A549 treated with dexamethasone at 1 μM for 4 hours (cell line): ENCODE results near the gene PQBP1. TPM values are rescaled to one million over a fixed set of nuclear protein-coding genes. Genes with fewer than 3 reads are reported as not detected.

Experiments used
- total RNA-seq: library from RNA; stranded (reverse); fragments of 200-300 nt; extraction: Qiagen RNA extraction; gene quantifications from 5 replicates; pipeline ENCODE4 v1.2.3, GENCODE V29; 2022

Gene PQBP1, protein sequence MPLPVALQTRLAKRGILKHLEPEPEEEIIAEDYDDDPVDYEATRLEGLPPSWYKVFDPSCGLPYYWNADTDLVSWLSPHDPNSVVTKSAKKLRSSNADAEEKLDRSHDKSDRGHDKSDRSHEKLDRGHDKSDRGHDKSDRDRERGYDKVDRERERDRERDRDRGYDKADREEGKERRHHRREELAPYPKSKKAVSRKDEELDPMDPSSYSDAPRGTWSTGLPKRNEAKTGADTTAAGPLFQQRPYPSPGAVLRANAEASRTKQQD
- total RNA-seq = 87.2 to 99.0 TPM (median 91.6 TPM) in 5 replicates

DNA sequence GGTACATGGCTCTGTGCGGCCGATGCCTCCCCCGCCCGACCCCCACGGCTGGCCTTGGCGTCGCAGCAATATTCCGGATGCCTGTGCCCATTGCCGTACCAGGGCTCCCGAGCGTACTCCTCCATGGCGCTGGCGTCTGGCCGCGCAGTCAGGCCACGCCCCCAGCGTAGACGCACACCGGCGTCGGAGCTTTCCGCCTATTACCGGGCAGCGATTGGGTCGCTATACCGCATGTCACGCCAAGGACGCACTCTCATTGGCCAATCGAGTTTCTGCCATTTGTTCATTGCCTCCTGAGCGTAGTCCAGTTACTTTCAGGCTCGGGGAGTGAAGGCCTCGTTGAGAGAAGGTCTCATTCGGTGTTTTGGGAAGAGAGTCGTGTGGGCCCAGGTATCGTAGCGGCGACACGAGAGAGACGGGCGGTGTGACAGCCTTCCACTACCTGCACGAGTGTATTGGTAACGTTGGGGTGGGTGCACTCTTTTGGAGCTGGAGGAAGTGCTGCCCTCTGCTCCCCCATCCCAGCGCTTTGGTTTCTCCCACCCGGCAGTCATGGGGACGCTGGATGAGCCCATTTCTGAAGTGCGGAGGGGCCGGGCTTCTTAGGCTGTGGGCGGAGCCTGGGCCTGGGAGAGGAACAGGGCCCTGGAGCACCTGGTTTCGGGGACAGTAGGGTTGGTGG lies at the start of gene PQBP1, which contains the start of gene TIMM17B:
Gene PQBP1, plus strand, starts transcription at position 306 of the 682 bp plus-strand sequence. CDS start 580 bp downstream, outside the sequence.
Gene TIMM17B, minus strand, starts transcription at position 144 of the 682 bp plus-strand sequence. Its CDS starts 19 bp downstream, at position 125.

GRCh38 chrX:48911412-48912182 lies 13.9 kb downstream of the PQBP1 start, which contains the start of gene SLC35A2:
TSS of gene SLC35A2 (minus strand) at chrX:48911646. CDS start at chrX:48911636, 10 bp downstream.

DNA sequence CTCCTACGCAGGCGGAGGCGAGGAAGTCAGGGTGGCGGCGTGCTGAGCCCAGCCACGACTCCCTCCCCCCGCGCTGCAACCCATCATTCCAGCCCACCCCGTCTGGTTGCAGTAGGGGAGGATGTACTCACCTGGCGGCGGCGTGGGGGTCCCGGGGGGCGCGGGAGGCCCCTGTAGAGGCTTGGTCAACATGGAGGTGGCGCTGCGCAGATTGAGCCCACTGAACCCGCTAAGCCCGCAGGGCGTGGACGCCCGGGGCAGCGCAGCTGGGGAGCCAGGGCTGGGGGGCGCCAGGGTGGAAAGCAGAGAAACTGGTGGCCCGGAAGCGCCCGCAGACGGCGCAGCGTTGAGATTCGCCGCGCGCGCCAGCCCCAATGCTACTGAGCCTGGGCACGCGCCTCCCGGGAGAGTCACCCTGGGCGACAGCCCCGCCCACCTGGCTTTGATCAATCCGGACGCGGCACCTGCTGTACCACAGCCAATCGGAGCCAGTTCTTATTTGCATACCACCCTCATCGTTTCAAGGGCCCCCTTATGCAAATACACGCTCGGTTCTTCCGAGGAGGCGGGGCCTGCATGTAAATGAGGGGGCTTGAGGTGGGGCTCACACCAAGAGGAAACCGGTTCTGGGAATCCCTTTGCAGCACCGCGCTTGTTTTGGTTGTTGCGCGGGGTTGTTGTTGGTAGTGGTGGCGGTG lies 21.1 kb downstream of the PQBP1 start, which contains the start of gene PIM2:
Gene PIM2, minus strand, starts transcription at position 382 of the 698 bp plus-strand sequence. Its CDS starts 190 bp downstream, at position 192.

Other genes with a start within 250 kb of the PQBP1 start
- 0.30 to 0.42 TPM (median 0.36 TPM) in 4 of 5 replicates, not detected in the other for gene WAS, start 214.1 kb upstream of the PQBP1 start, total RNA-seq
- gene SUV39H1, start 201.2 kb upstream of the PQBP1 start, total RNA-seq = 20.5 to 25.3 TPM (median 24.6 TPM) in 5 replicates
- gene GLOD5, start 136.2 kb upstream of the PQBP1 start, total RNA-seq = not detected in 5 replicates
- not detected in 5 replicates for gene GATA1, start 111.3 kb upstream of the PQBP1 start, total RNA-seq
- 22.4 to 35.6 TPM (median 31.8 TPM) in 5 replicates for gene HDAC6, start 95.9 kb upstream of the PQBP1 start, total RNA-seq
- gene ERAS, start 71.4 kb upstream of the PQBP1 start, total RNA-seq = 0.06 to 0.15 TPM (median 0.07 TPM) in 3 of 5 replicates, not detected in the others
- 16.0 to 47.0 TPM (median 40.7 TPM) in 5 replicates for gene PCSK1N, start 62.3 kb upstream of the PQBP1 start, total RNA-seq
- gene TIMM17B, start 162 bp upstream of the PQBP1 start, total RNA-seq = 81.1 to 95.0 TPM (median 85.5 TPM) in 5 replicates
- gene SLC35A2, start 13.7 kb downstream of the PQBP1 start, total RNA-seq = 51.3 to 61.5 TPM (median 59.4 TPM) in 5 replicates
- 8.3 to 8.8 TPM (median 8.5 TPM) in 5 replicates for gene PIM2, start 21.1 kb downstream of the PQBP1 start, total RNA-seq
- 53.3 to 70.2 TPM (median 68.2 TPM) in 5 replicates for gene OTUD5, start 59.7 kb downstream of the PQBP1 start, total RNA-seq
- gene KCND1, start 73.9 kb downstream of the PQBP1 start, total RNA-seq = 0.70 to 1.4 TPM (median 1.1 TPM) in 5 replicates
- 13.5 to 20.9 TPM (median 20.5 TPM) in 5 replicates for gene GRIPAP1, start 104.3 kb downstream of the PQBP1 start, total RNA-seq
- 38.9 to 52.1 TPM (median 50.3 TPM) in 5 replicates for gene TFE3, start 145.4 kb downstream of the PQBP1 start, total RNA-seq
- gene CCDC120, start 161.1 kb downstream of the PQBP1 start, total RNA-seq = 1.8 to 4.0 TPM (median 3.5 TPM) in 5 replicates
- gene PRAF2, start 176.1 kb downstream of the PQBP1 start, total RNA-seq = 35.0 to 53.0 TPM (median 49.4 TPM) in 5 replicates
- gene WDR45, start 182.0 kb downstream of the PQBP1 start, total RNA-seq = 44.5 to 56.6 TPM (median 48.9 TPM) in 5 replicates
- 20.0 to 24.8 TPM (median 23.2 TPM) in 5 replicates for gene GPKOW, start 225.8 kb downstream of the PQBP1 start, total RNA-seq